ENCODE results near the gene GJC3.

DNA sequence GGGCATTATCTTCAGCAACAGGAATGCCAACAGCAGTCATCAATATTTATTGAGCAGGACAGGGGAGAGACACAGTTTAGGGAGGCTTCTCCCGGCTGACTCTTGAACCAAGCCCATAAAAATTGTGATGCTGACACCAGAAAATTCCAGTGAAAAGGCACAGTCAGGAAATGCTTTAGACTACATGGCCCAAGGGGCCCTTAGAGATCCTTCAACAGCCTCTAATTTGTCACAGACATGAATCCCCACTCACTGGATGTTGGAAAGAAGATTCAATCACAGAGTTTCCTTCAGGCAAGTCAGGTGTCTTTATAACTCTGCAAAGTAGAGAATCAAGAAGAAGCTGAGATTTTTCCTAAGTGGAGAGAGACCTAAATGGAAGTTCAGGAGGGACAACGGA is 1.2 kb downstream of the GJC3 start:
- no peak for TF ChIP-seq POLR2A (IDR thresholded peaks at IDR 0.05)
- TF ChIP-seq, protein P1, sequence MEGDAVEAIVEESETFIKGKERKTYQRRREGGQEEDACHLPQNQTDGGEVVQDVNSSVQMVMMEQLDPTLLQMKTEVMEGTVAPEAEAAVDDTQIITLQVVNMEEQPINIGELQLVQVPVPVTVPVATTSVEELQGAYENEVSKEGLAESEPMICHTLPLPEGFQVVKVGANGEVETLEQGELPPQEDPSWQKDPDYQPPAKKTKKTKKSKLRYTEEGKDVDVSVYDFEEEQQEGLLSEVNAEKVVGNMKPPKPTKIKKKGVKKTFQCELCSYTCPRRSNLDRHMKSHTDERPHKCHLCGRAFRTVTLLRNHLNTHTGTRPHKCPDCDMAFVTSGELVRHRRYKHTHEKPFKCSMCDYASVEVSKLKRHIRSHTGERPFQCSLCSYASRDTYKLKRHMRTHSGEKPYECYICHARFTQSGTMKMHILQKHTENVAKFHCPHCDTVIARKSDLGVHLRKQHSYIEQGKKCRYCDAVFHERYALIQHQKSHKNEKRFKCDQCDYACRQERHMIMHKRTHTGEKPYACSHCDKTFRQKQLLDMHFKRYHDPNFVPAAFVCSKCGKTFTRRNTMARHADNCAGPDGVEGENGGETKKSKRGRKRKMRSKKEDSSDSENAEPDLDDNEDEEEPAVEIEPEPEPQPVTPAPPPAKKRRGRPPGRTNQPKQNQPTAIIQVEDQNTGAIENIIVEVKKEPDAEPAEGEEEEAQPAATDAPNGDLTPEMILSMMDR (IDR thresholded peaks at IDR 0.05) = no peak
